ENCODE data around the gene NOXA1.

DNA sequence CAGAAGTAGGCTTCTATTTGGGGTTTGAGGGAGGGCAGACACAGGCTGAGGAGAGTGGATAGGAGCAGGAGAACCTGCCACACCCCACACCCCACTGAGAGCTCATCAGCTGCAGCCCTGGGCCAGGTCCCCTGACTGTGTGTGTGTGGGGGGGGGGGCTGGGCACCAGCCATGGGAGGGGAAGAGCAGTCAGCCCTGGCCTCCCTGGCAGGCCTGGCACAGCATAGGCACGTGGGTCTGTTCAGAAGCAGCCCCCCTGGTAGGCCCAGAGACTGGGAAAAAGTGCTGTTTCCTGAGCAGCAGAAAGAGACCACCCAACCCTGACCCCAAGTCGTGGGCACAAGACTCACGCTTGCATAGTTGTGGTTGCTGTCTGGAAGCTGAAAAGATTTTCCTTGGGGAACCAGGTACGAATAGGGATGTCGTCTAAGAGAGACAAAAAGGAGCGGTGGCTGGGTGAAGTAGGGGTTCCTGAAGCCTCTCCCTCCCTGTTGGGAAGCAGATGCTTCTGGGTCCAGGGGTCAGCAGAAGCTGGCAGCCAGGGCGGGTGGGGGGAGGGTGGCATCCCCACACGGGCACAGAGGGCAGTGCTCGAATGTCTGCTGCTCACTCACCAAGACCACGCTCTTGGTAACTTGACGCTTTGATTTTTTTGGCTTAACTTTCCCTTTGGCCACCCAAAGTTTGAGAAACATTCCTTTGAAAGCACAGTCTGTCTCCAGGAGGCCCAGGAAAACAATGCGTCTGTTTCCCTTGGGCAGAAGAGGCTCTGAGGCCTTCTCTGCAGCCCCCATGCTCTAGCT, 33.1 kb downstream of the NOXA1 start:
- TF ChIP-seq POLR2A (IDR thresholded peaks at IDR 0.05; ENCODE audit: low read depth, low read length) (no peak), TAF1 (IDR thresholded peaks at IDR 0.05; ENCODE audit: low read depth, low read length) (no peak), POLR2AphosphoS5 (IDR thresholded peaks at IDR 0.05; ENCODE audit: low read depth, low read length) (no peak)

Measured in GM12891 (cell line).